ENCODE results near the gene ZNF385D. TPM values are rescaled to one million over a fixed set of nuclear protein-coding genes. Genes with fewer than 3 reads are reported as not detected.

The ZNF385D gene
- total RNA-seq, 1 donor from 2014 or later, result 0.41 TPM

DNA sequence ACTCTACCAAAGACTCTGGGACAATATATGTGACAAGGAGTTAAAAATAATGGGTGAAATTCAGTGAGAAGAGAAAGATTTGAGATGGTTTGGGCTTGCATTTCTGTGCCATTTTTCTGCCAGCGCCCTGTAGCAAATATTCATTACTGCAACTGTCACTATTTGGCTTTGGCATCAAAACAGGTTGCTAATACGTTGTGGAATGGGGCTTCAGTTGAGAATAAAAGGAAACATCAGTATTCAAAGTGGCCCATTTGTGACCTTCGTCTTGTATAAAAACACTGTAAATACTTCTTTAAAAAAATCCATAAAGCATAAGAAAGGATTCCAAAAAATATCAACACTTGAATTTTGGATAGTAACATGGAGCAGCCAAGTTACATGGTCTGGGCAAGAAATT, 309.2 kb downstream of the ZNF385D start:
- Mint-ChIP-seq H3K27ac (ENCODE audit: unreplicated experiment) (no peak overlapping the region), H3K4me1 (ENCODE audit: unreplicated experiment) (no peaks in the 10 kb centered on the region), H3K36me3 (ENCODE audit: low read depth, unreplicated experiment) (no peaks in the 10 kb centered on the region), H3K9me3 (ENCODE audit: unreplicated experiment) (no peaks in the 10 kb centered on the region), H3K27me3 (ENCODE audit: unreplicated experiment) (no peaks in the 10 kb centered on the region), H3K4me3 (ENCODE audit: unreplicated experiment) (no peak overlapping the region)
- TF ChIP-seq, protein P1, sequence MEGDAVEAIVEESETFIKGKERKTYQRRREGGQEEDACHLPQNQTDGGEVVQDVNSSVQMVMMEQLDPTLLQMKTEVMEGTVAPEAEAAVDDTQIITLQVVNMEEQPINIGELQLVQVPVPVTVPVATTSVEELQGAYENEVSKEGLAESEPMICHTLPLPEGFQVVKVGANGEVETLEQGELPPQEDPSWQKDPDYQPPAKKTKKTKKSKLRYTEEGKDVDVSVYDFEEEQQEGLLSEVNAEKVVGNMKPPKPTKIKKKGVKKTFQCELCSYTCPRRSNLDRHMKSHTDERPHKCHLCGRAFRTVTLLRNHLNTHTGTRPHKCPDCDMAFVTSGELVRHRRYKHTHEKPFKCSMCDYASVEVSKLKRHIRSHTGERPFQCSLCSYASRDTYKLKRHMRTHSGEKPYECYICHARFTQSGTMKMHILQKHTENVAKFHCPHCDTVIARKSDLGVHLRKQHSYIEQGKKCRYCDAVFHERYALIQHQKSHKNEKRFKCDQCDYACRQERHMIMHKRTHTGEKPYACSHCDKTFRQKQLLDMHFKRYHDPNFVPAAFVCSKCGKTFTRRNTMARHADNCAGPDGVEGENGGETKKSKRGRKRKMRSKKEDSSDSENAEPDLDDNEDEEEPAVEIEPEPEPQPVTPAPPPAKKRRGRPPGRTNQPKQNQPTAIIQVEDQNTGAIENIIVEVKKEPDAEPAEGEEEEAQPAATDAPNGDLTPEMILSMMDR (IDR thresholded peaks at IDR 0.05; ENCODE audit: unreplicated experiment), result no peak
- DNase-seq (ENCODE audit: low spot score), result no peak

DNA sequence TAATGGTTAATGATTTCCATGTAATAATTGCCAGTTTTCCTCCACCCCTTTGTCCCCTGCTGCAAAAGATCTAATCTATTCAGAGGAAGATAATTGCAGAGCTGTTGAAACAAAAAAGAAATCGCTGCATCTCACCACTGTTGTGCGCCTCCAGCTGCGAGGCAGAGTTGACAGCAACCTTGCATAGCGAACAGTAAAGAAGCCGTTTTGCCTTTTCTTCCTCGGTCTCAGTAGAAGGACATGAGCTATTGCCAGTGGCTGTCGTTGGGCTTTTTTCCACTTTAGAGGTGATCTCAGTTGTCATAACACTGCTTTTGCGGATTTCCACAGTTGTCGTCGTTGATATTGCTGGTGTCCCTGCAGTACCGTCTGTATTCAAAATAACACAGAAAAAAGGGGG, 314.2 kb downstream of the ZNF385D start:
- no peak for DNase-seq (ENCODE audit: low spot score)
- TF ChIP-seq, protein P1 (IDR thresholded peaks at IDR 0.05; ENCODE audit: unreplicated experiment), result no peak
- no peaks in the 10 kb centered on the region for H3K9me3 Mint-ChIP-seq (ENCODE audit: unreplicated experiment)
- H3K27ac Mint-ChIP-seq (ENCODE audit: unreplicated experiment), result no peak overlapping the region
- no peaks in the 10 kb centered on the region for H3K36me3 Mint-ChIP-seq (ENCODE audit: low read depth, unreplicated experiment)
- H3K4me1 Mint-ChIP-seq (ENCODE audit: unreplicated experiment), result no peaks in the 10 kb centered on the region
- no peaks in the 10 kb centered on the region for H3K27me3 Mint-ChIP-seq (ENCODE audit: unreplicated experiment)
- H3K4me3 Mint-ChIP-seq (ENCODE audit: unreplicated experiment), result no peak overlapping the region

DNA sequence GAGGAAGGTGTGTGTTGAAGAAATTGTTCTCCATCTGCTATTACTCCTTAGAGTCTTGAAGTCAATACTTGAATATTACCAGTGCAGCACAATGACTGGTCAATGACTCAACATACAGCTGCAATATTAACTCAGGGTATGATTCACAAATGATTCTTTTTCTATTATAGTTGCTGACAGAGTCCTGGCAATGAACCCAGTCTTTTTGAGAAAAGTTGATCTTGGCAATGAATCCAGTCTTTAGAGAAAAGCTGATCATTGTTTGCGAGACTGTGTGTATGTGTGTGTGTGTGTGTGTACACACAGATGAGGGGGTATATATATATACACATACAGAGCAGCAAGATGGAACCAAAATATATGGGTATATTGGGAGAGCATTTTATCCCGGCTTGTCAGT, 315.1 kb downstream of the ZNF385D start:
- TF ChIP-seq, protein P1 (IDR thresholded peaks at IDR 0.05; ENCODE audit: unreplicated experiment), result no peak
- Mint-ChIP-seq H3K36me3 (ENCODE audit: low read depth, unreplicated experiment) (no peaks in the 10 kb centered on the region), H3K4me3 (ENCODE audit: unreplicated experiment) (no peak overlapping the region), H3K27ac (ENCODE audit: unreplicated experiment) (no peak overlapping the region), H3K9me3 (ENCODE audit: unreplicated experiment) (no peaks in the 10 kb centered on the region), H3K27me3 (ENCODE audit: unreplicated experiment) (no peaks in the 10 kb centered on the region), H3K4me1 (ENCODE audit: unreplicated experiment) (no peaks in the 10 kb centered on the region)
- no peak for DNase-seq (ENCODE audit: low spot score)

DNA sequence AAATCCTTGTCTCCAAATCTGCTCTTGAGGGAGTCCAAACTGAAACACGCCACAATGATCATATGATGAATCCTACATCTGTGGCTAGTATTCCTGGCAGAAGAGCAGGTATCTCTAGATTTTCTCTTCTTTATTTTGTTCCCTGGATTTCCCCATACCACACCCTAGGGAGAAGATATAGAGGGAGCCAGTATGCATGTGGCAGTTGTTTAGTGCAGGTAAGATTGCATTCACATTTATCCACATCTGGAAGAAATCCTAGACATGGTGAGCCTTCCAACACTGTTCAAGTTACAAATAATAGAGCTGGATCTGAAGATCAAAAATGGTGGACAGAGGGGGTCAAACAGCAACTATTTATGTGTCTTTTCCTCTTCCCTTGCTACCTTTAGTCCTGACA, 316.7 kb downstream of the ZNF385D start:
- Mint-ChIP-seq H3K27ac (ENCODE audit: unreplicated experiment) (no peak overlapping the region), H3K36me3 (ENCODE audit: low read depth, unreplicated experiment) (no peaks in the 10 kb centered on the region), H3K4me1 (ENCODE audit: unreplicated experiment) (no peaks in the 10 kb centered on the region), H3K9me3 (ENCODE audit: unreplicated experiment) (no peaks in the 10 kb centered on the region), H3K27me3 (ENCODE audit: unreplicated experiment) (no peaks in the 10 kb centered on the region), H3K4me3 (ENCODE audit: unreplicated experiment) (no peak overlapping the region)
- DNase-seq (ENCODE audit: low spot score), result no peak
- TF ChIP-seq, protein P1 (IDR thresholded peaks at IDR 0.05; ENCODE audit: unreplicated experiment), result no peak

DNA sequence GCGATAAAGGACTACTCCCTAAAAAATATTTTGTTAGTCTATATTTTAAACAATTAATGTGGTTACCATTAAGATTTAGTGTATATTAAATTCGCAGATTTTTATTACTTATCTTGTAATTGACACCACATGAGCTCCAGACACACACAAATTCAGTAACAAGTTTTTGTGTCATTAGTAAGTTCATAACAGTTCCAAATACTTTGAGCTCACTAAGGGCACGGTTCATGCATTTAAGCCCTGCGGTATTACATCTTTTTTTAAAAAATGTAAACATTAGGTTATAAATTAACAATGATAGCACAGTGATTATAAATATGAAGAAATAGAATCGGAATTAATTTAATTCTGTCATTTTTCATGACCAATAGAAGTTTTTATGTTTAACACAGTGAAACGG, 317.3 kb downstream of the ZNF385D start:
- no peaks in the 10 kb centered on the region for H3K27me3 Mint-ChIP-seq (ENCODE audit: unreplicated experiment)
- TF ChIP-seq, protein P1 (IDR thresholded peaks at IDR 0.05; ENCODE audit: unreplicated experiment), result no peak
- no peaks in the 10 kb centered on the region for H3K36me3 Mint-ChIP-seq (ENCODE audit: low read depth, unreplicated experiment)
- H3K9me3 Mint-ChIP-seq (ENCODE audit: unreplicated experiment), result no peaks in the 10 kb centered on the region
- H3K27ac Mint-ChIP-seq (ENCODE audit: unreplicated experiment), result no peak overlapping the region
- no peak overlapping the region for H3K4me3 Mint-ChIP-seq (ENCODE audit: unreplicated experiment)
- DNase-seq (ENCODE audit: low spot score), result no peak
- no peaks in the 10 kb centered on the region for H3K4me1 Mint-ChIP-seq (ENCODE audit: unreplicated experiment)

Measured in endothelial cell (in vitro differentiated cells).